ENCODE measurements around the gene HLCS.

Gene HLCS

DNA sequence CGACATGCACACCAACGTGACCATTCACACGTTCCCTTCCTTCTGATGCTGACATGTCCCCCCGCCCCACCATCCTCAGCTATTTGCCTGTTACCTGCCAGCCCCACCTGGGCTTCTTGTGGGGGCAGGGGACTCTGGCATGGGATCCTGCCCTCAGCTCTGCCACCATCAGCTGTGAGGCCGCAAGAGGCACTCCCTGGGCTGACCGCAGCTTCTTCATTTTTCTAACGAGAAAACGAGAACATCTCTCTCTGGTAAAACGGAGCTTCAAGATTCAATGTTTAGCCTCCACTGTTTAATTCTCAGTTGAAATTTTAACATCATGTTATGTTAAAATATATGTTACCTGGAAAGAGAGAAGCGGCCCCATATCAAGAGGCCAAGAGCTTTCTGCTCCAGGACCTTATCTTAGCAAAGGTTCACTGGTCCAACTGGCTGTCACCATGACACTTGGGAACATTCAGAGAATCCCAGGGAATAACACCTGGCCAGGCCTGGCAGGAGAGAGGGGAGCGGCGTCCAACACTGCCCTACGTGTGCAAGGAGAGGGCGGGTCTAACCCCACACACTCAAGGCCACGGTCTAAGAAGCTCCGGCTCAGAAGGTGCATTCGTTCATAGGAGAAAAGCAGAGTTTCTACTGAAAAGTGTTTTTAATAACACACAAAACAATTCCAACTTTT, 51.3 kb downstream of the HLCS start:
- no peak for DNase-seq (ENCODE audit: low read depth, low spot score)

DNA sequence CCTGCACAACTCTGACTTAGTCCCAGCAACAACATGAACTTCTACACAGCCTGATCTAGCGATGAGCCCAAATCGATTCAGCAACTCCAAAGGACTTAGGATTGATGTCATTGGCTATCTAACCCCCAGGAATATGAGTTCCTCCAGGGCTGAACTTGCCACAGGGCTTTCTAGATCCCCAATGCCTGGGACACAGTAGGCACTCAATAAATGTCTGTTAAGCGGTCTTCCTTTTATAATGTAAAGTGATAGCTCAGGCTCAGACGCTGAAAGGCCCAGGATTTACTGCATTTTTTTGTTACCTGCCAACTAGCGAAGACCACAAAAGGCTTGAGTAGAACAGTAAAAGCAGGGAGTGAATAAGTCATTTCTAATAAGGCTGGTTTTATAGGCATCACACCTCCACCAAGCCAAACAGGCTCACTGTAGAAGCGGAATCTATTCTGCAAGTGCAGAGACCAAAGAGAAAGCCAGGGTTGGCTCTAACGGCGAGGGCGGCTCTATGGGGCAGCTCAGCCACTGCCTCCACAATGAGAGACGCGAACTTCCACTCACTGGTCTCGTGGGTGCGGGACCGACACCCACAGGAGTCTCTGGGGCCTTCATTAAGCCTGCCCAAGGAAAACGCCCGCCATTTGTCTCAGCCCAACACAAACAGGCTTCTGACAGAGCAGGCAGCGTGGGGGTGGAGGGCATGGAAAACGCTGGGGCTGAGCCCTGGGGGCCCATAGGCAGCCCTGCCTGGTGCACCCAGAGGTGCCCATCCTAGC, 52.0 kb downstream of the HLCS start:
- no peak for DNase-seq (ENCODE audit: low read depth, low spot score)

DNA sequence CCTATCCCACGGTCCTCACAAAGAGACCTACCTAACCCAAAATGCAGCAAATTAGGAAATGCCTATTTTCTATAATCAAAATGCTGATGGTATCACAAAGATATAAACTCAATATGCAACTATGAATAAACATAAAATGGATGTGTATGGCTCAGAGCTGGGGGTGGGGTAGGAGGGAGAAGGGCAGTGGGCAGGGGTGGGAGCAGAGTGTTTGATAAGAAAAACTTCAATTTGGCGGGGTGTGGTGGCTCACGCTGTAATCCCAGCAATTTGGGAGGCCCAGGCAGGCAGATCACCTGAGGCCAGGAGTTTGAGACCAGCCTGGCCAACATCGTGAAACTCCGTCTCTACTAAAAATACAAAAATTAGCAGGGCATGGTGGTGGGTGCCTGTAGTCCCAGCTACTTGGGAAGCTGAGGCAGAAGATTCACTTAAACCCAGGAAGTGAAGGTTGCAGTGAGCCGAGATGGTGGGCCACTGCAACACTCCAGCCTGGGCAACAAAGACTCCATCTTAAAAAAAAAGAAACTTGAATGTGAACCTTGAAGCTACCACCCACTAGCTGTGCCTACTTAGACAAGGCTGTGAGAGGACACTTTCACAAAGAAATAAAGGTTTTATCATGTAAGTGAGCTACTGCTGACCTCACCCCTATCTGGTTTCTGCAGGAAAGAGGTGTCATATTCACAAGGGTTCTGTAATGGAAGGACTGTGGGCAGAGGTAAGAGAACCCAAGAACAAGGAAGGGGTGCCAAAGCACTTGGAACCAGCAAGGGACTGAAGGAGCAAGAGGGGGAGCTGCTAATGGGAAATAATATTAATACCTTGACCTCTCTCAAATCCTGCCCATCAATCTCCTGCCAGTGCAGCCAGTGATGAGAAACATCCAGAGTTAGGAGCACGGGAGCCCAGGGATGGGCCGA, 53.0 kb downstream of the HLCS start:
- DNase-seq (ENCODE audit: low read depth, low spot score), result no peak

DNA sequence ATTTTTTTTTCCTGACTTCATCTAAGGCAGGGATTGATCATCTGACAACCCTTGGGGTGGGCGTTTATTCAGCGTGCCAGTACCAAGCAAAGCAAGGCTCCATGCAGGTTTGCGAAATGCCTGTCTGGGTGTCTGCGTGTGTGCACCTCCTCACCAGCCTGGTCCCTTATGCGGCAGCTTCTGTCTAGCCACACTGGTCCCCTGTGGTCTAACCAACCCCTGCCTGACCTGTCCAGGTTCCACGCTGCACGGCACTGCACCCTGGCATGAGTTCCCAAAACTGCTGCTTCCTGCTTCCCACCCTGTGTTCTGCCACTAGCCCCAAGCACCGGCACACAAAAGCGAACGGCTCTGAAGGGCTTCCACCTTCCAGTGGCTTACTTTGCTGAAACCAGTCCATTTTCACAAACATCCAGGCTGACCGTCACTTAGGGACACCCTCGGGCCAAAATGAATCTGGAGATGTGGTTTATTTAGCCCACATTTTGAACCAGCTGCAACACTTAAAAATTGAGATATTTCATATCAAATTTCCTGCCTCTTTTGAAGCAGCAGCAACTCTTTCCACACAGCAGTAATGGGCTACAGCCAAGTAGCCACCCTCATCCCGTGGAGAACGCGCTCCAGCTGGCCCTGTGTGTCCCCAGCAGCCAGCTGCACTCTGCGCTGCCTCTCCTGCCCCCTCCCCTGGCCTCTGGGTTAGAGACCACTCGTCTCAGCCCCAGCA, 55.7 kb downstream of the HLCS start:
- DNase-seq (ENCODE audit: low read depth, low spot score), result no peak

DNA sequence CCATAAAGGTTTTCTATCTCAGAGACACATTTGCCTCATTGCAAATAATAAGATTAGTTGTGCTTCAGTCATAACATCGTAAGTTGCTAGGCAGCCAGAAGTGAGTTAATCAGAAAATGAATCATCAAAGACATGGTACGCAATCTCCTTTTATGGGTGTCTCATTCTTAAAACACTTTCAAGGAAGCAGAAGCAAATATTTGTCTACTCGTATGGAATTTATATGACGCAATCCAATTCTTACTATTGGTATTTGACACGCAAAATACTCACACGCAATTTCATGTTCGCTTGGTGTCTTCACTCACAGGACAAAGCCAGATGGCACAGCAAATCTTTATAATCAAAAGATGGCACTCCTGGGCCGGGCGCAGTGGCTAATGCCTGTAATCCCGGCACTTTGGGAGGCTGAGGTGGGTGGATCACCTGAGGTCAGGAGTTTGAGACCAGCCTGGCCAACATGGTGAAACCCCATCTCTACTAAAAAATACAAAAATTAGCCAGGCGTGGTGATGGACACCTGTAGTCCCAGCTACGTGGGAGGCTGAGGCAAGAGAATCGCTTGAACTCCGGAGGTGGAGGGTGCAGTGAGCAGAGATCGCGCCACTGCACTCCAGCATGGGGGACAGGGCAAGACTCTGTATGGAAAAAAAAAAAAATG, 56.4 kb downstream of the HLCS start:
- DNase-seq (ENCODE audit: low read depth, low spot score), result peak; percentile 66

DNA sequence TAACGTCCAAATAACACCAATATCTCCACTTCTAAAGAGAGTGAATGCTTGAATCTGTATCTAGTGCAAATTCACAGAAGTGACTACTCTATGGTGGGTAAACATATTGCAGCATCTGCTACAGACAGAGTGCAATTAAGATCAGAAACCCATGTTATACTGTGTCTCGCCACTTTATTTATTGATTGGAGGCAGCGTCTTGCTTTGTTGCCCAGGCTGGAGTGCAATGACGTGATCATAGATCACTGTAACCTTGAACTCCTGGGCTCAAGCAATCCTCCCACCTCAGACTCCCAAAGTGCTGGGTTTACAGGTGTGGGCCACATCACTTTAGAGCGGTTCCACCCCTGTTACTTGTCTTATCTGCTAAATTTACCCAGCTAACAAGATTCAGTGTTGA, 57.0 kb downstream of the HLCS start:
- no peak for DNase-seq (ENCODE audit: low read depth, low spot score)

DNA sequence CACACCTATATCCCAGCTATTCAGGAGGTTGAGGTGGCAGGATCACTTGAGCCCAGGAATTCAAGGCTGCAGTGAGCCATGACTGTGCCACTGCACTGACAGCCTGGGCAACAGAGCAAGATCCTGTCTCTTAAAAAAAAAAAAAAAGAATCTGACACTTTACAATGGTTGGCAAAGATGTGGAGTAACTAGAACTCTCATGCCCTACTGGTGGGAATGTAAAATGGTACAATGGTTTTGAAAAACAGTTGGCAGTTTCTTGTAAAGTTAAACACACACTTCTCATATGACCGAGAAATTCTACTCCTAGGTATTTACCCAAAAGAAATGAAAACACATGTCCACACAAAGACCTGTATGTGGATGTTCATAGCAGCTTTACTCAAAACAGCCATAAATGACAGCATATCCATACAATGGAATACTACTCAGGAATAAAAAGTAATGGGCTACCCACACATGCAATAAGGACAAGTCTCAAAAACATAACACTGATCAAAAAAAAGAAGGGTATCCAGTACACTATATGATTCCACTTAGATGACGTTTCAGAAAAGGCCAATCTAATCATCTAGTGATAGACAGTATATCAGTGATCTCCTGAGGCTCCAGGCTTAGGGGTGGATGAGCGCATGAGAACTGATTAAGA, 58.1 kb downstream of the HLCS start:
- DNase-seq (ENCODE audit: low read depth, low spot score), result no peak

DNA sequence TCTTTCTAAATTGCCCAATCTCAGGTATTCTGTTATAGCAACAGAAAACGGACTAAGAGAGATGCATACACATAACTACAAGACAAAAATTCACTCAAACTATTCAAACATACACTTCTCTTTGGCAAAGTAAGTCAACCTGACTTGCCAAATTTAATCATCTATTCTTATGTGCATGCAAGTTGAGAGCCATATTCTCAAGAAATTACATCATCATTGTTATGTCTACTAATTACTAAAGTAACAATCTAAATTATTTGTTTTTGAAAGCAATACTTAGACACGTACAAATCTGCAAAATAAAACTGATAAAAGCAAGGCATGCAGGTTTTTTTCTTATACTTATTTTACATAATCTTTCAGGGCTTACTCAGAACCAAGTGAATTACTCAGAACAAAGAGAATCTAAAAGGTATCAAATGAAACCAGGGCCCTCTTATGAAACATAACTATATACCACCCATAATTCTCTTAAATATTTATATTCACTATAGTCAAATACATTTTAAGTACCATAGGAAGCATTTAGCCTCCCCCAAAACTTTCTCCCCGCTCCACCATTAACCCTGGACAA, 62.3 kb downstream of the HLCS start:
- DNase-seq (ENCODE audit: low read depth, low spot score), result no peak

DNA sequence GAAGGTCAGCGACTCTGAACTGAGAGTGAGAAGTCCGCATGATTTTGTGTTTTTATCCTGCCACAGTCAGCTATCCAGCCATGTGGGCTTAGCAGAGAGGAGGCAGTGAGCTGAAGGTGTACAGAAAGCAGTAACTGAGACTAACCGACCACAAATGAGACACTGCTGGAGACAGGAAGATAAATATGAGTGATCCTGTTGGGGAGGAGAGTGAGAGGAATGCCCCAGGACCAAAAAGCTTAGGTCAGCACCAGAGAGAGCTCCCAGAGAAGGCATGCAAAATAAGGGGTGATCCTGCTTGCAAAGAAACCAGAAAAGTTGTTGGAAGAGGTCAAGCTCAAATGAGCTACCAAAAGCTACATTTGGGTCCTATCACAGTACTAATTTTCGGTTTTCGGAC, 63.7 kb downstream of the HLCS start:
- DNase-seq (ENCODE audit: low read depth, low spot score), result no peak

DNA sequence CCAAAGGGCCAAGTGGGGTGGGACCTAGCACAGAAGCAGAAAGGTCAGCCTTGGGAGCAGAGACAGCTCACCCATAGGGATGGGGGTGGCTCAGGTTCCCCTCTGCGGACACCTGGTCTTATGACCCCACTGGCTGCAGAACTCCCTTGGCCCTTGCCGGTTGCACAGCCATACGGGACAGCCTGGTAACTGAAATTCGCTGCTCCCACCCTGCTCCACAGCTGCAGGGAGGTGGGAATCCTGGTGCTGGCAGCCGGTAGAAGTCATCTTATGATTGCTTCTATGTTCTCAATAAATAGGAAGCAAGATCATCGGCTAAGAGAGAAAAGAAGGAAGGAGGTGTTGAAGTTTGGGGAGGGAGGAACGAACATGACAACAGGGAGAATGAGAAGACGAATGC, 64.1 kb downstream of the HLCS start:
- no peak for DNase-seq (ENCODE audit: low read depth, low spot score)

DNA sequence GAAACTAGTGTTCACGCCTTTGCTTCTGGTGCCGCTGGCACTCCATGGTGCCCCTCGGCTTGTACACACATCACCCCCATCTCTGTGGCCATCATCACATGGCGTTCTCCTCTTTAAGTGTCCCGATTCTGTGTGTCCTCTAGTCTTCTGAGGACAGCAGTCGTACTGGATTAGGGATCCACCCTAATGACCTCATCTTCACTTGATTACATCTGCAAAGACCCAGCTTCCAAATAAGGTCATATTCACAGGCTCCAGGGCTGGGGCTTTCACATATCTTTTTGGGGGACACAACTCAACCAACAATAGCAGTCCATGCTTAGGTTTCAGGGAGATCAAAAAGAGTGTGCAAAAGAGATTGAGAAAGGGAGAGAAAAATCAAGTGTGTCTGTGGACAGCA, 64.9 kb downstream of the HLCS start:
- no peak for DNase-seq (ENCODE audit: low read depth, low spot score)

DNA sequence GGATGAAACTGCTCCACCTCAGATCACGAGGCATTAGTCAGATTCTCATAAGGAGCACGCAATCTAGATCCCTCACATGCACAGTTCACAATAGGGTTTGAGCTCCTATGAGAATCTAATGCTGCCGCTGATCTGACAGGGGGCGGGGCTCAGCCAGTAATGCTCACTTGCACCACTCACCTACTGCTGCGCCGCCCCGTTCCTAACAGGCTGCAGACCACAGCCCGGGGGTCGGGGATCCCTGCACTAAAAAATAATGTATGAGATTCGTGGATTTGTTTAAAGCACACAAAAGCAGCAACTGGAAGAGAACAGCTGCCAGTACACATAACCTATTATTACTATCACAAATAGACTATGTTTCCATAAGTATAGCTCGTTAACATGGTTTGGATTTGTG, 72.9 kb downstream of the HLCS start:
- DNase-seq (ENCODE audit: low read depth, low spot score), result no peak

DNA sequence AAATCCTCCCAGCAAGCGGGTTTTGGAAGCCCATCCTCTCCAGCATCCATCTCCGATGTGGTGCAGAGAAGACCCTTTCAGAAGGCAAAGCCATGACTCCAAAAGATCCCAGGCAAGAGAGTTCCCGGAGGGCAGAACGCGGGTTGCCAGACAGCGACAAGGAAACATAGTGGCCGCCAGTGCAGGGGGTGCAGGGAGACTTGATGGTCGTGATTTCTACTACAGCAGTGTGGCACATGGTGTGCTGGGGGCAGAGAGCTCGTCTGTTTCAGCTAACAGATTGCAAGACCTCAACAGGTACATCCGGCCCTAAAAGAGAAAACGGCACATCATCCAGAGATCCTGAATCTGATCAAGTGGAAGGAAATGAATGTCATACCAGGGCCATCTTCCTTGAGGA, 74.3 kb downstream of the HLCS start:
- no peak for DNase-seq (ENCODE audit: low read depth, low spot score)

DNA sequence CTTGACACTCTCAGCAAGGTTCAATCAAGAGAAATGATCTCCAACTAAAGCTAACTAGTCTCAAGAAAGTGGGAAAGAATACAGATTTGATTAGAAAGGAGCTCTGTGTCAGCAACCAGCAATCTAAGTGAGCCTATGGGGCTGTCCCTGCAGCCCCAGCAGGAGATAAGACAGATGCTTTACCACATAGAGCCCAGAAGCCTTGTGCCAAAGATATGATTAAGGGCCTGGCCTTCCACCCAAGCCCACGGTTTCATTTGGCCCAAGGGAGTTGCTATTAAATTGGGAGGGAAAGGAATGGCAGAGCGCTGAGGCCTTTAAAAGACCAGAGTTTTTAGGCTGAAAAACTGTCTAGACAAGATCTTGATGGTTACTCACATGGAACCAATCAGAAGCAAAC, 74.8 kb downstream of the HLCS start:
- no peak for DNase-seq (ENCODE audit: low read depth, low spot score)

DNA sequence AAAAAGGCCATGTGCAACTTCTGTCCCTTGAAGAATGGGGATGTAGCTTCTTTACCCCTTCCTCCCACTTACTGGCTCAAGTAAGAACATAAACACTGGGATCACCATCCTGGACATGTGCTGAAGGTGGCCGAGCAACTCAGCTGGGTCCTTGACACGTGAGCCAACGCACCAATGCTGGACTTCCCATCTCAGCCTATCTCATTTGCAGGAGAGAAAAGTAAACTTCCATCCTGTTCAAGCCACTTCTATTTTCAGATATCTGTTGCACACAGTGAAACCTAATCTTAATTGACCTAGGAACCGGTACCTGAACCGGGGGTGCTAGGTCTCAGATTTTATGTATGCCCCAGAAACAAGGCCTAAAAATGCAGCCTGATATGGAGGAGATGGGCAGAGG, 75.3 kb downstream of the HLCS start:
- no peak for DNase-seq (ENCODE audit: low read depth, low spot score)

DNA sequence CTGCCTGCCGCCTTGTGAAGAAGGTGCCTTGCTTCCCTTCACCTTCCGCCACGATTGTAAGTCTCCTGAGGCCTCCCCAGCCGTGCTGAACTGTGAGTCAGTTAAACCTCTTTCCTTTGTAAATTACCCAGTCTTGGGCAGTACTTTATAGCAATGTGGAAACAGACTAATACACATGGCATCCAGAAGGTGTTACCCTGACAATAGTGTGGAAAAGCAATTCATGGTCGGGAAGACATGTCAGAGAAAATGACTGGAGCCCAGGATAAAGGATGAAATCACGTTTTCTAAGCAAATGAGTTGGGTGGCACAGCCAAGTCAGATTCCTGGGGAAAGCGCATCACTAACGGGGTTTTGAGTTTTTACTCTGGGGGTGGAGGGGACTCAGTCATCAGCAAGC, 76.4 kb downstream of the HLCS start:
- no peak for DNase-seq (ENCODE audit: low read depth, low spot score)

DNA sequence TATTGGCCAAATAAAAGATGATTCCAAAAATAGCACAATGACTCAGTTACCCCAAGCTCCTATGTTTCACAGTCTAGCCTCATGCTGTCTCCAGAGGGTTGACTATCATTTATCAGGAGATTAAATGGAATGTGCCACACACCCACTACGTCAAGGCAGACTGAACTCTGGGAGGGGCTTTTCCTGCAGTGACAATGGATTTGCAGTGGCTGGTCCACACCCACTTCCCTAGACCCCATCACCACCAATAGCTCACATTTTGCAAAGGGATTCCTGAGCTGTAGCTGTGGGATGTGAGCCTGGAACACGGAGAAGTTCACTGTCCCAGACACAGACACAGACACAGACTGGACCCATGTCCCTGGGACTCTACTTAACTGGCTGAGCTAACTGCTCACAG, 77.1 kb downstream of the HLCS start:
- no peak for DNase-seq (ENCODE audit: low read depth, low spot score)

DNA sequence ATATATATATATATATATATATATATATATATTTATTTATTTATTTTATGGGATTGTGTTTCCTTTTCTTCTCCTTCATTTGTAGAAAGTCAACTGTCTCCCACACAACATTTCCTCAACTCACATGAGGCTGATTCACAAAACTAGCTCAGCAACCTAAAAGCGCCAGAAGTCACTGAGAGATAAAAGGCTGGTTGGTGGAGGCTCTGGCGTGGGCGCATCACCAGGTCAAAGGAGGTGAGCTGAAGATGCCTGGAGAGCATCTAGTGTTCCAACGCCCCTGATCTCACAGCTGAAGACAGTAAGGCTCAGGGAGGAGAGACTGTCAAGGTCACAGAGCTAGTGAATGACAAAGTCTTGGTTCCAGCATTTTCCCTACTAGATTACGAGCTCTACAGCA, 78.0 kb downstream of the HLCS start:
- no peak for DNase-seq (ENCODE audit: low read depth, low spot score)

DNA sequence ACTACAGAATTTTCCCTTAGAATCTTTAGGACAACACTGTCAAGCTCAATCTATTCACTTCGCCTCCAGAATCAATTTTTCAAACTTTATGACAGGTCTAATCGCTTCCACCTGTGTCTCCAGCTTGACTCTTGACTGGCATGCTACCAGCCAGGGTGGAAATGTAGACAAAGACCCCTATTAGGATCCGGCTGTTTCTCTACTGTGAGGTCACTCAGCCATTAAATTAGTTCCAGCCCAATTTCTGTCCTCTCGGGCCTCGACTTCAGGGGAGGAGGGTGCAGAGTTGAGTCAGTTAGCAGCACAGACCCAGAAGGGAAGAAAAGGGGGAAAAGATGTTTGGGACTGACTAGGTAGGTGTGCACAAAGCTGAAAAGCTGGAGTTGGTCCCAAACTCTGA, 78.5 kb downstream of the HLCS start:
- DNase-seq (ENCODE audit: low read depth, low spot score), result no peak

Measured in brain pericyte (primary cell).